CD4-positive, alpha-beta T cell (primary cell): ENCODE measurements around the gene MCAM. TPM values are rescaled to one million over a fixed set of nuclear protein-coding genes. Genes with fewer than 3 reads are reported as not detected.
A peak's percentile ranks its signal among the peaks of the same experiment; 100 is the strongest.

ENCODE experiments used
- ATAC-seq: fragments of 200-7000 bp; cut with Tn5 transposase; one replicate; pipeline ENCODE4 v1.10.0; 2022; ENCODE audit warnings: mild to moderate bottlenecking; ENCODE audit not compliant: poor library complexity
- CTCF ChIA-PET: fragments of 350-600 bp; sonication (Branson Sonifier 250); formaldehyde crosslinking; loops from one replicate; lab custom pipeline; 2021; ENCODE audit warnings: antibody characterized with exemption, inconsistent platforms; lab: Charles Lee
- POLR2A ChIA-PET: fragments of 350-600 bp; sonication (Branson Sonifier 250); formaldehyde crosslinking; loops from one replicate; lab custom pipeline; 2021; ENCODE audit warnings: antibody characterized with exemption, inconsistent platforms; lab: Charles Lee
- DNase-seq, 14 experiments: peaks; one replicate each; pipeline ENCODE4 v3.0.0-alpha.2; 2013 to 2020; ENCODE audit warnings: mixed read lengths in 2 of 14
- H3K27ac ChIP-seq, 2 donors: one replicate each; pipeline versions ENCODE4 v1.5.1 to v1.7.0; 2013; ENCODE audit warnings: low read length in 2 of 2, low read depth in 1 of 2, mild to moderate bottlenecking in 1 of 2
- H3K27me3 ChIP-seq, 2 experiments: 1 replicate in 1 of 2; 2 replicates in 1 of 2; pipeline versions ENCODE4 v1.6.1 to v1.7.0; 2013; ENCODE audit warnings: low read length in 2 of 2, control low read depth in 1 of 2, mild to moderate bottlenecking in 1 of 2, moderate library complexity in 1 of 2; ENCODE audit not compliant: insufficient read depth in 2 of 2, control insufficient read depth in 1 of 2
- H3K36me3 ChIP-seq: one replicate; pipeline ENCODE4 v1.6.1; 2013; ENCODE audit warnings: low read length, control low read depth; ENCODE audit not compliant: insufficient read depth
- H3K4me1 ChIP-seq: one replicate; pipeline ENCODE4 v1.6.1; 2013; ENCODE audit warnings: low read length, control low read depth; ENCODE audit not compliant: insufficient read depth
- H3K4me3 ChIP-seq: one replicate; pipeline ENCODE4 v1.5.1; 2013; ENCODE audit warnings: mild to moderate bottlenecking, low read length, moderate library complexity
- H3K9me3 ChIP-seq, 2 experiments: 1 replicate in 1 of 2; 2 replicates in 1 of 2; pipeline versions ENCODE4 v1.6.1 to v1.7.0; 2013; ENCODE audit warnings: low read length in 2 of 2, mild to moderate bottlenecking in 2 of 2, control low read depth in 1 of 2, moderate library complexity in 1 of 2; ENCODE audit not compliant: control insufficient read depth in 1 of 2, insufficient read depth in 1 of 2
- H3K27ac Mint-ChIP-seq: one replicate; pipeline ENCODE4 v1.8.0; 2020; ENCODE audit warnings: mixed read lengths
- H3K27me3 Mint-ChIP-seq: one replicate; pipeline ENCODE4 v1.8.0; 2021; ENCODE audit warnings: mixed read lengths
- H3K36me3 Mint-ChIP-seq: one replicate; pipeline ENCODE4 v1.8.0; 2021; ENCODE audit warnings: low read depth, mixed read lengths
- H3K4me1 Mint-ChIP-seq: one replicate; pipeline ENCODE4 v1.8.0; 2021; ENCODE audit warnings: low read depth, mixed read lengths
- H3K4me3 Mint-ChIP-seq: one replicate; pipeline ENCODE4 v1.8.0; 2020; ENCODE audit warnings: mild to moderate bottlenecking, mixed read lengths
- H3K9me3 Mint-ChIP-seq: one replicate; pipeline ENCODE4 v1.8.0; 2020; ENCODE audit warnings: mixed read lengths
- intact Hi-C, 2 experiments: fragments of 100-400 bp; cut with DNase I in 1 of 2; cut with micrococcal nuclease in 1 of 2; formaldehyde crosslinking; loops; one replicate each; pipeline versions ENCODE4 v1.15.1 to v1.9.0; 2023 to 2025; cut with DNase I, micrococcal nuclease
- total RNA-seq, 174 experiments: library from RNA in 2 of 174; stranded (reverse) in 2 of 174; gene quantifications; one replicate each; pipeline ENCODE4 v1.2.3 and lab custom pipeline; 2021 to 2026
- TF ChIP-seq, protein P1 (sequence below): fragments of 200-600 bp; IDR thresholded peaks from one replicate; pipeline ENCODE4 v1.8.0; 2022; ENCODE audit warnings: antibody characterized with exemption, mild to moderate bottlenecking

The MCAM gene
- total RNA-seq, 2 experiments from 2014 or later: 16.0 to 16.5 TPM

DNA sequence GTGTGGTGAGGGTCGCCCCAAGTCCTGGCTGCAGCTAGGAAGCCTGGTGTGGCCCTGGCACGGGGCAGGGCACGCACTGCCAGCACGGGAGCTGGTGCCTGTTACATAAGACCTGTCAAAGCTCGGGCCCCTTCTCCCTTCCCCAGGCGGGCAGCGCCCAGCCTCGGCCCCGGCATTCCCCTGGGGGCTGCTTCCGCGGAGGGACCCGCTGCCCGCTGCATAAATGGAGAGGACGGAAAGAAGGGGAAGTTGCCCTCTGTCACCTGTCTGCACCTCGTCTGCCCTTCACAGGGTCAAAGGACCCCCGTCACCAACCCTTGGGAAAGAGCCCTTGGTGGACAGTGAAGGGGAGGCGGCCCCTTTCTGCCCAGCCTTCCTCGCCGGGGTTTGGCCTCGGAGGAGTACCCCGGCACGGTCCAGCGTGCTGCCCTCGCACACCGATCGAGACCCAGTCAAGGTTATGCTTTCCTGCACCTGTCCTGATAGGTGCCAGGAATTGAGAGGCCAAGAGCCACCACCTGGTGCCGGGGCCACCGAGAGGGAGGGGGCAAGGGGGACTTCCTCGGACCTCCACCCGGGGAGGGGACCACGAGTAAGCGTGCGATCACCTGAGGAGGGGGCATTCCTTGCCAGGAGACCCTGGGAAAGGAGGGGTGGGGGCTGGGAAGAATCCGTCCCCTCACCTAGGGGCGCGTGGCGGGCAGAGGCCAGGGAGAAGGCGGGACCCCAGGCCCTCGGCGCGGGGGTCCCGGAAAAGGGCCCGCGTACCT, 46.3 kb upstream of the MCAM start:
- ATAC-seq: no peak
- Mint-ChIP-seq H3K27ac (no peak overlapping the region), H3K36me3 (no peaks in the 10 kb centered on the region), H3K4me3 (peak overlapping the region; percentile 58), H3K9me3 (no peaks in the 10 kb centered on the region), H3K27me3 (peaks cover 58% of the 10 kb centered on the region), H3K4me1 (peaks cover 14% of the 10 kb centered on the region)
- DNase-seq: no peak
- POLR2A ChIA-PET: no interaction called here
- TF ChIP-seq, protein P1, sequence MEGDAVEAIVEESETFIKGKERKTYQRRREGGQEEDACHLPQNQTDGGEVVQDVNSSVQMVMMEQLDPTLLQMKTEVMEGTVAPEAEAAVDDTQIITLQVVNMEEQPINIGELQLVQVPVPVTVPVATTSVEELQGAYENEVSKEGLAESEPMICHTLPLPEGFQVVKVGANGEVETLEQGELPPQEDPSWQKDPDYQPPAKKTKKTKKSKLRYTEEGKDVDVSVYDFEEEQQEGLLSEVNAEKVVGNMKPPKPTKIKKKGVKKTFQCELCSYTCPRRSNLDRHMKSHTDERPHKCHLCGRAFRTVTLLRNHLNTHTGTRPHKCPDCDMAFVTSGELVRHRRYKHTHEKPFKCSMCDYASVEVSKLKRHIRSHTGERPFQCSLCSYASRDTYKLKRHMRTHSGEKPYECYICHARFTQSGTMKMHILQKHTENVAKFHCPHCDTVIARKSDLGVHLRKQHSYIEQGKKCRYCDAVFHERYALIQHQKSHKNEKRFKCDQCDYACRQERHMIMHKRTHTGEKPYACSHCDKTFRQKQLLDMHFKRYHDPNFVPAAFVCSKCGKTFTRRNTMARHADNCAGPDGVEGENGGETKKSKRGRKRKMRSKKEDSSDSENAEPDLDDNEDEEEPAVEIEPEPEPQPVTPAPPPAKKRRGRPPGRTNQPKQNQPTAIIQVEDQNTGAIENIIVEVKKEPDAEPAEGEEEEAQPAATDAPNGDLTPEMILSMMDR: no peak
- CTCF ChIA-PET: interaction anchor here (2.5 kb wide), 1 partner anchor 18 kb away, joined by 10 read pairs; the partner anchor contains the start of gene USP2
- intact Hi-C loops: no loop called here
- peaks cover 38 to 59% of the 10 kb centered on the region in 2 experiments for H3K27me3 ChIP-seq
- no peaks in the 10 kb centered on the region for H3K9me3 ChIP-seq
- H3K27ac ChIP-seq: no peak overlapping the region
- peak overlapping the region; percentile 16 for H3K4me3 ChIP-seq
- peaks cover 18% of the 10 kb centered on the region for H3K4me1 ChIP-seq
- H3K36me3 ChIP-seq: no peaks in the 10 kb centered on the region

DNA sequence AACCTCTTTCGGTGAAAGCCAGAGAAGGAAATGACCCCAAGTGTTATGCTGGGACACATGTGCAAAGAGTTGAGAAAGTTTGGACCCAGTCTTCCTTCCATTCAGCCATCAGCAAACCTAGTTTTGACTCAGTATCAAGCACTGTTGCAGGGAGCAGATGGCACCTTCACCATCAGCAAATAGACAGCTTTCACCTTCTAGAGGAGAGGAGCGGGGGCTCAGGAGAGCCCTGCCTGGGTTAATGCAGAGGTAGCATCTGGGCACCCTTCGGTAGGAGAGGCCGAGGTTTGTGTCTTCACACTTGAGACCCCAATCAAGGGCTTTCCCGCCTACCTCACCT, 45.8 kb upstream of the MCAM start:
- DNase-seq (no peak), ATAC-seq (no peak)
- intact Hi-C loops: no loop called here
- H3K4me1 ChIP-seq: peaks cover 18% of the 10 kb centered on the region
- Mint-ChIP-seq H3K4me1 (peaks cover 14% of the 10 kb centered on the region), H3K27ac (no peak overlapping the region), H3K36me3 (no peaks in the 10 kb centered on the region), H3K27me3 (peaks cover 54% of the 10 kb centered on the region), H3K4me3 (no peak overlapping the region), H3K9me3 (no peaks in the 10 kb centered on the region)
- no peaks in the 10 kb centered on the region for H3K9me3 ChIP-seq
- no peak overlapping the region for H3K4me3 ChIP-seq
- ChIA-PET CTCF (interaction anchor here (2.5 kb wide), 1 partner anchor 19 kb away, joined by 10 read pairs; the partner anchor contains the start of gene USP2), POLR2A (interaction anchor here (0.5 kb wide), 1 partner anchor 925 kb away, joined by 4 read pairs; no protein-coding TSS in a partner anchor)
- no peaks in the 10 kb centered on the region for H3K36me3 ChIP-seq
- no peak overlapping the region for H3K27ac ChIP-seq
- TF ChIP-seq, protein P1: no peak
- H3K27me3 ChIP-seq: peaks cover 37 to 54% of the 10 kb centered on the region in 2 experiments

DNA sequence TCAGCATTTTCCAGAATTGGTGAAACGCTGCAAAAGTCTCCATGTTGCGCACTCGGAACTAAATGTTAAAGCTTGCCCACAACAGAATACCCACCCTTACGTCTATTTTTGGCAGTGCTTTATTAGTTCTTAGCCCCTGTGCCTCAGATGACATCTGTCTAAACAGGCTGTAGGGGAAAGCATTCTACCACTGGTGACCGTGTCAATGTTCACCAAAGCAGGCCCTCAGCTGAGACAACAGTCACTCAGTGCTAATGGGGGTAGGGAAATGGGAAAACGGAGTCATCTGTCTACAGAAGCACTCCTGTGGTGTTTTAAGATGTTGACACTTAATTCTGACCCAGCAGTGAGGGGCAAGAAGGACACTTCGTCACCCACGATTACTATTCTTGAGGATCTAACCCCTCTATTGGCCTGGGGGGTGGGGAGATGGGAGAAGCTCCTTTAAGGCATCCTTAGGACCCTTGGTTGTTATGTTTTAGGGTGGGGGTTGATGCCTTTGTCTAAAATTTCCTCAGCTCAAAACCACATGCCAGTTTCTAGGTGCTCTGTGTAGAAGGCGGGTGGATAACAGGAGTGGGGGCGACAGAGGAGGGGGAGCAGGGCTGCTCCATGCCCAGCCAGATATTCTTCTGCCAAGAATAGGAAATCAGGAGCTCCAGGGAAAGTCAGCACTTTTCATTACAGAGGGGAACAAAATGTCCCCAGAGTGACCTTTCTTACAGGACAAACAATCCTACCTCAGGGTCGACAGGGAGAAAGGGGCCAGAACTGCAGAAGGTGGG, 45.2 kb upstream of the MCAM start:
- no peak for DNase-seq
- intact Hi-C loops: no loop called here
- H3K27ac Mint-ChIP-seq: no peak overlapping the region
- H3K9me3 Mint-ChIP-seq: no peaks in the 10 kb centered on the region
- peaks cover 14% of the 10 kb centered on the region for H3K4me1 Mint-ChIP-seq
- H3K36me3 Mint-ChIP-seq: no peaks in the 10 kb centered on the region
- no peak overlapping the region for H3K27ac ChIP-seq
- peaks cover 18% of the 10 kb centered on the region for H3K4me1 ChIP-seq
- no peaks in the 10 kb centered on the region for H3K36me3 ChIP-seq
- no peaks in the 10 kb centered on the region for H3K9me3 ChIP-seq
- POLR2A ChIA-PET: interaction anchor here (0.5 kb wide), 1 partner anchor 924 kb away, joined by 4 read pairs; no protein-coding TSS in a partner anchor
- CTCF ChIA-PET: interaction anchor here (0.5 to 2.5 kb wide), 3 partner anchors 13 to 331 kb away, joined by 3 to 10 read pairs (median 3); partner anchors contain the start of gene USP2
- H3K27me3 Mint-ChIP-seq: peaks cover 53% of the 10 kb centered on the region
- no peak for ATAC-seq
- peaks cover 31 to 48% of the 10 kb centered on the region in 2 experiments for H3K27me3 ChIP-seq
- TF ChIP-seq, protein P1: no peak
- no peak overlapping the region for H3K4me3 ChIP-seq
- H3K4me3 Mint-ChIP-seq: no peak overlapping the region
